ENCODE measurements around the gene PRR5L.

PRR5L gene

DNA sequence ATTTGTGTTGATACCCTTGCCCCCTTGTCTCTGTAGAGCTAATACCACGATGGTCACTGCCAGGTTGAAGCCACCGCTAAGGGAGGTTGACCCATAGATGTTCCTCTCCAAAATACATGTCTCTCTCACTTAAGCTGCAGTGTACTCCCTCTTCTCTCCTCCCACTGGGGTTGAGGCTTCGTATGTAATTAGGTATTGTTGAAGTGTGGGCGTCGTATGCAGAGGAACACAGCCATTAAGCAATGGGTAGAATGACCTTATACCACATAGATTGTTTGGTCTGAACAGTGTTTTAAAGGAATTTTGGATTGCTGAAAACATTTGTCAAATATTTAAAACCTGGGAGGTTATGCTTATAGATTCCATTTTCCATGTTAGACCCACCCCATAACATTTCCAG is 142.0 kb downstream of the PRR5L start:
- DNase-seq = no peak

DNA sequence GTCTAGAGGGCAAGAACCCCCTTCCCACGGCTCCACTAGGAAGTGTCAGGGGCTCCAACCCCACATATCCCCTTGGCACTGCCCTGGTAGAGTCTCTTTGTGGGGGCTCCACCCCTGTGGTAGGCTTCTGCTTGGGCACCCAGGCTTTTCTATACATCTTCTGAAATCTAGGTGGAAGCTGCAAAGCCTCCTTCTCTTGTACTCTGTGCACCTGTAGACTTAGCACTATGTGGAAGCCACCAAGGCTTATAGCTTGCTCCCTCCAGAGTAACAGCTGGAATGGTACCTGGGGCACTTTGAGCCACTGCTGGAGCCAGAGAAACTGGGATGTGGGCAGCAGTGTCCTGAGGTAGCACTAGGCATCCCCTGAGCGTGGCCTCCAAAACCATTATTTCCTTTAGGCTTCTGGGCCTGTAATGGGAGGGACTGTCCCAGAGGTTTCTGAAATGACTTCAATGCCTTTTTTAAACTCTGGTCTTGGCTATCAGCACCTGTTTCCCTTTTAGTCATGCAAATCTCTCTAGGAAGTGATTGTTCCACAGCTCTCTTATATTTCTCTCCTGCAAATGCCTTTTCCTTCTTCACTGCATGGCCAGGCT is 145.6 kb downstream of the PRR5L start:
- DNase-seq = no peak

DNA sequence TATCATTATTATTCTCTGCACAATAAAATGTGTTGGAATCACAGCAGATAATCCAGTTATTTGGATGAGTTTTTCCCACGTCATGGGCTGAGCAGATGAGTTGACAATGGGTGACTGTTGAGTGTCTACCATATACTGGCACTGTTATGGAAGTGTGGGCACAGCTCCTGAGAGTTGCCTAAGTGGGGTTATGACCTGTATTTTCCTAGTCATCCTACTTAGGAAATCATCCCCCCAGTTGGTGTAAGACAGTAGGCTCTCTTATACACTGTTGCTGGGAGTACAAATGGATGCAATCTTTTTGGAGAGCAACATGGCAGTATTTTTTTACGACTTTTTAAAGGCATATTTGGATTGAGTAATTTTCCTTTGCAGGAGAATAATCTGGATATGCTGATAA is 147.6 kb downstream of the PRR5L start:
- no peak for DNase-seq

DNA sequence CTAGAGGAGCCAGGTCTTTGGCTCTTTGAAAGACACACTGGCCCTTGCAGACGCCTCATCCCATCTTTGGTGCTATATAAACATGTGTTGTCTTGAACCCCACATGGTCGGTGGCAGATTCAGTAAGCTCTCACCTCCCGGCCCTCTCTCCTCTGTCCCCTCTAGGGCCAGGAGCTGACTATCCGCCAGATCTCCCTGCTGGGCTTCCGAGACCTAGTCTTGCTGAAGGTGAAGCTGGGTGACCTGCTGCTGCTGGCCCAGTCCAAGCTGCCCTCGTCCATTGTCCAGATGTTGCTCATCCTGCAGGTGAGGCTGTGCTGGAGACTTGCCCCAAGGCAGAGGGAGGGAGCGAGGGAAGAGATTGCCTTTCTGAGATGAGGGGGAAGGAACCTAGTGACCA is 150.0 kb downstream of the PRR5L start:
- no peak for DNase-seq

DNA sequence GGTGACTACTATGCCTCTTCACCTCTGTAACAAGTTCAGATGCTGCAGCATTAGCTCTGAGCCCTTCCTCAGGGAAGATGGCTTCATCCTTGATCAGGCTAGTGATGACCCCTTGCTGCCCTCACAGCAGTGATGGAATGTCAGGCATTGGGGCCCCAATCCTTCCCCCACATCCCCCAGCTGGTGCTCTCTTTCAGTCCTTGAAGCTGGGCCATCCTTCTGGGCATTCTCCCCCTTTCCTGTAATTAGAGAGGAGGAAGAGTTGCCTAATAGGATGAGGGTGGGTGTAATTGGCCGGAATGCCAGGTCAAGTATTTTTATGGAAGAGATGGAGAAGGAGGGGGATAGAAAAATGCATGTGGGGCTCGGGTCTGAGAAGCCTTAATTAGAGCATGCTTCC is 151.4 kb downstream of the PRR5L start:
- no peak for DNase-seq

DNA sequence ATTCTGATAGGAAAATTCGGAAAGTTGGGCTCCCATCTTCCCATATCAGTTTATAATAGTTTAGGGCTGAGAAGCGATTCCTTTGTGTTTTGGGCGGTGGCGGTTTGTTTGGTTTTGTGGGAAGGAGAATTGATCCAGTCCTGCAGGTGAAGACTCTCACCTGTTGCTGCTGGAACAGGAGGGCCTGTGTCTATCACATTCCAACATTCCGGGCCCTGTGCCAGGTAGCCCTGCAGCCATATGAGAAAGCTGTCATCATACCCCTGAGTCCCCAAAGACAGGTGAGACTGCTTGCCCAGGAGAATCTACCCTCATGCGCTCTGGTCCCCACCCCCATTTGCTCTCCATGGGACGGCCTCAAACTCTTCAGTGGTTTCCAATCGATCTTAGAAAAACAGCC is 151.9 kb downstream of the PRR5L start:
- DNase-seq = no peak

DNA sequence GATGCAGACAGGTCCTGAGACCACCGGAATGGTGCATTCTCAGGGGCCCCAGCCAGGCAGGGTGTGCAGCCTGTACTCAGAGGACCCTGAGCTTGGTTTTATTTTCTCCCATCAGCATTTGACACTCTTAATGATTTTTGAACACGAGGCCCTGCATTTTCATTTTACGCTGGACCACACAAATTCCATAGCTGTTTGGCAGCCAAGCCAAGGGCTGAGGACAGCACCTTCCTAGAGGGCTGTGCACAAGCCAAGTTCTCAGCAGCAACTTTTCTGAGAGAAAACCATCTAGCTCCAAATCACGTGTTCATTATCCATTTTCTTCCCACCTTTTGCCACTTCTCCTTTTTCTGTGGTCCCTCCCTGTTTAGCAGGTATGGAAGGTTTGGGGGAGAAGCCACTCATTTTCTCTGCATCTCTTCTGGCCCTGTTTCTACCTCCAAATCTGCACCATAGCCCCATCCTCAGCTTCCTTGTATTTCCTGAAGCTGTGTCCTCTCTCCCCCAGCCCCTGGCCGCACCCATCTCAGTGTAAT is 153.5 kb downstream of the PRR5L start:
- no peak for DNase-seq

DNA sequence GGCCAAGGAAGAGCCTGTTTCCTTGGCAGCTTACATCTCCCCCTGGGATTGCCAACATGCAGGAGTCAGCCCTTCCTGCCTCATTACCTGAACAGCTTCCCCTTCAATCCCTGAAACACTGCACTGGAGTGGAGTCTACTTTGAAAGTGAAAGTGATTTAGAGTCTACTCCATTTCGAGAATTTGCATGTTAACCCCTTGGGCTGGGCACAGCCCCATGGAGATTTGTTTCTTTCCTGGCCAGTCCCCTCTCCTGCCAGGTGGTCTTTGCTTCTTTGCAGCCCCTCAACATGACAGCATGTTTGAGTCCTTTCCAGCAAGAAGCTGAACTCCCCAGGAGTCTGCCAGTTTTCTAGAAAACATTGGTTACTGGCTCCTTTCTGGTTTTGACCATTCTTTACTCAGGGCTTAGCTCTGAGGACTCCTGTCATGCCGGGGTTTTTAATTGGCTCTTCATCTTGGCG is 154.1 kb downstream of the PRR5L start:
- no peak for DNase-seq

DNA sequence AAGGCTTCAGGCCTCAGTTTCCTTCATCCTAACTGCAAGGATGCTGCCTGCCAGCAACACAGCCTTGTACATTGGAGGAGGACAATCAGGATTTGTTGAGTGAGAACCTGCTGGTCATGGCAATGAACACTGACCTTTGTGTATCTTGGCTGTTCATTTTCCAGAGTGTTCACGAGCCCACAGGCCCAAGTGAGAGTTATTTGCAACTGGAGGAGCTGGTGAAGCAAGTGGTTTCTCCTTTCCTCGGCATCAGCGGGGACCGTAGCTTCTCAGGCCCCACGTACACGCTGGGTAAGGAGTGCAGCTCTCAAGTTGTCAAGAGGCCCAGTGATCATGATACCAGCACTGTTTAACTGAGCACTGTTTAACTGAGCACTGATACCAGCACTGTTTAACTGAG is 155.0 kb downstream of the PRR5L start:
- DNase-seq = no peak

DNA sequence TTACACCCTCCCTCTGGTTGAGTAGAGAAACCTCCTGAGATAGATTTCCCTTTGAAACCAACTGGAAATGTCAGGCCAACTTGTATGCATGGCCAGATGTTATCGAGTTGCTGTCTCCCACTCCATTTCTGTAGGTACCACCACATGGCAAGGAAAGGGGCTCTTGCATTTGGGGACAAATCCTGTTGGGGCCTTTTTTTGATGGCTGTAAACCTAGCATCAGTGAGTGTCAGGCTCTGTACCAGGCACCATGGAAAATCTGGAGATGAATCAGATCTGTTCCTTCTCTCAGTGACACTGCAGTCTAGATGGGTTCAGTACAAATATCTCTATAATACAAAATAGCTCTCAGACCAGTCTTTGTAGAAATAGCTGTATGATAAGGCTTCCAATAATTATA is 155.6 kb downstream of the PRR5L start:
- DNase-seq = no peak

DNA sequence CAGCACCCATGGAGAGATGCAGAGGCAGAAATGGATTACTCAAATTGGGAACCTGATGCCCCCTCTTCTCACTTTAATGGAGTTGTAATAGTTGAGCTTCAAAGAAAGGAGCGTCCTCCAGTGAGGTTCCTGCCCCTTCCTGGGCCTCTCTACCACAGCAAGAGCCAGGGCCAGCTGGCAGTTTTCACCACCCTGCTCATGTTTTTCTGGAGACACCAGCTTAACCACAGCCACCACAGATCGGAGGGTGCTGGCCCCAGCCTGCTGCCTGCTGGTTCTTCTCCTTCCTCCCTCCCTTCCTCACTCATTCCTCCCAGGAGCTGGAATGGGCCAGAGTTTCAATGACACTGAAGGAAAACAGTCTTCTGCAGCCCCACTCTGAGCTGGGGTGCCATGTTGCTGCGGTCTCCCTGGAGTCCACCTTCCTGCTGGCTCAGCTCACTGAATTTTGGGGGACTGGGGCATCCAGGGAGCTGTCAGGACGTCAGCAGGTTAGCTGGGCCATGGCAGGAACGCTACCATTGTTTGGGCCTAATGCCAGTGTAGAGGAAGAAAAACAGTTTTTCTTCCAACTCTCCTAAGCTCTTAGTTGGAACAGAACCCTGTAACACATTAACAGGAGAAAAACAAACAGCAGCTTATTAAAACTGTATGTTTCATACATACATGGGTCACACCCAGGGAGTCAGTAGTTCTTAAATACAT is 156.3 kb downstream of the PRR5L start:
- DNase-seq = no peak

DNA sequence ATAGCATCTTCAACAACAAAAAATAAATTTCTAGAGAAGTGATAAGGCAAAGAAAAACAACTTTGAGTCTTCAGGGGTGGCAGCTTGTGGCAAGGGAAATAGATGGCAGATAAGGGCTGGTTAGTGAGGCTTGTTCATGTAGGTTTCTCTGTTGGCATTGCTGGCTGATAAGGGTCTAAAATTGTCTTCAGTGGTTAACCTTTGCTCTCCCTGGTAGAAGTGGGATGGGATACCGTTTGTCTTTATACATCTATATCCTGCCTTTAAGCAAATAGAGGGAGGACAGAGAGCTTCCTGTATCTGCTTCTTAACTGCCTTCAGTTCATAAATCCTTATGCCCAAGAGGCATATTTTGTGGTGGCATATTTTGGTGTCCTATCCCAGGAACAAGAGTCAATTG is 156.9 kb downstream of the PRR5L start:
- no peak for DNase-seq

DNA sequence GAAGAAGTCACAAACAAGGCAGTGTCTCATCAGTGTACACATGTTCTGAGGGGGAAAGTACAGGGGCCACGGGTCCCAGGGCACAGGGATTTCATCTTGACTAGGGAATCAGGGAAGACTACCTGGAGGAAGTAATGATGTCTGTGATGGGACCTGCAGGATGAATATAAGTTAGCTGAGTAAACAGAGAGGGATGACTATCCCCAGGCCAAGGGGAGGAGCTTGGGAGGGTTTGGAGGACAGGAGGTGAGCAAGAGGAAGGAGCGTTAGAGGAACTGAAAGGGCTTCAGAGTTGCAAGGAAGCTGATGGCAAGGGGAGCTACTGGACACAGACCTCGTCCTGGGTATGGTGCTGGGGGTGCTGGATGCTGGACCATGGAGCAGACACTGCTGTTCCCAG is 157.6 kb downstream of the PRR5L start:
- no peak for DNase-seq

DNA sequence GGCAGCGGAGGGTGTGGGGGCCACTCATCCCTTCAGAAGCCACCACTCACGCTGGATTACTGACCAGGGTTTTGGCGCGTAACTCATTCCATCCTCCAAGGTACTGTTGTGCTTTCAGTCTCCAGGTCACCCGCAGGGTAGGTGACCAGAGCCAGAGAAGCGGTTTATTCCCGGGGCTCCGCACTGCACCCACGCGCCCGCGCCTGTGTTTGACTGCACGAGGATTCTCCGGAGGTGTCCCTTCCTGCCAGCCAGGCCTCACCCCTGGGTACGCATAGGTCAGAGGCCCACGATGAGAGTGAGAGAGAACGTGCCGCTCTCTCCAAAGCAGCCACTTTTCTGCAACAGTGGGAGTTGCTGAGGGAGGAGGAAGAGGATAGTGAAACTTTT is 158.5 kb downstream of the PRR5L start:
- DNase-seq = no peak

DNA sequence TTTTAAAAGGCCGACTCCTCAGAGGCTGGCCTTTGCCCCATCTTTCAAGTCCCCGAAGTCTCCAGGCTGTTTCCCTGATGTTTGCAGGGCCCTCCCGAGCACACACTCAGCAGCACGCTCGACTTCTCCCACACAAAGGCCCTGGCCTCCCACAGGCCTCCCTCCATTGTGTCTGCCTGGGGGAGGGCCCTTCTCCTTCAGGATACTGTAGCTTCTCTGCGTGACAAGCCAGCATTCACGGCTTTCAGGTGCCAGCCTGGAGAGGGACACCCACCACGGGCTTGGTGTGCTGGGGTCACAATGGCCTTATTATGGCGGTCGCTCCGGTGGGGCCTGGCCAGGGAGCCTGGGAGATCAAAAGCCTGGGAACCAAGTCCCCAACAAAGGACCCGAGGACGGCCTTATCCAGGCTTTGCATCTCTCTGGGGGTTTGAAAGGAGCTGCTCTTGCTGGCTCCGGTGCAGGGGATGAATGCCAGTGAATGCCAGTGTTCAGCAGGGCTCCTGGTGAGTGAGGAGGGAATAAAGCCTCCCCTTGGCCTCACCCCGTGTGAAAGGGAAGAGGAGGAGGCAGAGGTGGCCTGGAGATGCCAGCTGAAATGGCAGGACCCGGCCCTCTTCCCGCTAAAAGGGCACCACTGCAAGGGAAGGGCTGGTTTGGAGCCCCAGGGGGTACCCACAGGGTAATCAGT is 159.0 kb downstream of the PRR5L start:
- DNase-seq = no peak

DNA sequence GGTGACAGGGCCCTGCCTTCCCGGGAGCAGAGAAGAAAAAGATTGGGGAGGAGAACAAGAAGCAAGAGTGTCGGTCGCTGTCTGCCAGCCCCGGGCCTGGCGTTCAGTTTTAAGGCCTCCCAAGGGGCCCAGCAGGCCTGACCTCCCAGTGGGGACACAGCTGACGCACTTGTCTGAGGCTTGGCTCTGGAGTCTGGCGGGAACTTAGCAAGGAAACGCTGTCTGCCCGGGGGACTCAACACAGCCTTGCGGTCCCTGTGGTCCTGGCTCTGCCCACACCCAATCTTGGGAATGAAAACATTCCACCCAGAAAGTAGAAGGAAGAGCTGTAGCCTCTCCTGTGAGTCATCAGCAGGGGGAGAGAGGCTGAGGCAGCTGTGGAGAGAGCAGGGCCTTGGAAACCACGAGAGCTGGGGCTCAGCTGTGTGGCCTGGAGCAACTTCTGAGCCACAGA is 159.6 kb downstream of the PRR5L start:
- DNase-seq = no peak

DNA sequence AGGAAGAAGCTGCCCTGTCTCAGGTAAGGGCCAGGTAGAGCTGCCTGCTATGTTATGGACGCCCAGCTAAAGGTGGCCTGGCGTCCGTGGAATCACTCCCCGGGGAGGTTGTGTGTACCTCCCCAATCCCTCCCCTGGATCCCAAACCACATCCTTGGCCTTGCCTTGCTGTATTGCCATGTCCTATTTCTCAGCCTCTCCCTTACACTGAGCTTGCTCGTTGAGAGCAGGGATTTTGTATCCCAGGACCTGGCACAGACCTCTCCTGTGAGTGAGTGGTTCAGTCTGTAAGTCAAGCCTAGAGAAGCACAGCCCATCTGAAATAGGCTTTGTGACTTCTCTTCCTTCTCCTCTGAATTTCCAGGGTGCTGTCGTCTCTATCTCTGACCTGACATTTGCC is 160.1 kb downstream of the PRR5L start:
- no peak for DNase-seq

DNA sequence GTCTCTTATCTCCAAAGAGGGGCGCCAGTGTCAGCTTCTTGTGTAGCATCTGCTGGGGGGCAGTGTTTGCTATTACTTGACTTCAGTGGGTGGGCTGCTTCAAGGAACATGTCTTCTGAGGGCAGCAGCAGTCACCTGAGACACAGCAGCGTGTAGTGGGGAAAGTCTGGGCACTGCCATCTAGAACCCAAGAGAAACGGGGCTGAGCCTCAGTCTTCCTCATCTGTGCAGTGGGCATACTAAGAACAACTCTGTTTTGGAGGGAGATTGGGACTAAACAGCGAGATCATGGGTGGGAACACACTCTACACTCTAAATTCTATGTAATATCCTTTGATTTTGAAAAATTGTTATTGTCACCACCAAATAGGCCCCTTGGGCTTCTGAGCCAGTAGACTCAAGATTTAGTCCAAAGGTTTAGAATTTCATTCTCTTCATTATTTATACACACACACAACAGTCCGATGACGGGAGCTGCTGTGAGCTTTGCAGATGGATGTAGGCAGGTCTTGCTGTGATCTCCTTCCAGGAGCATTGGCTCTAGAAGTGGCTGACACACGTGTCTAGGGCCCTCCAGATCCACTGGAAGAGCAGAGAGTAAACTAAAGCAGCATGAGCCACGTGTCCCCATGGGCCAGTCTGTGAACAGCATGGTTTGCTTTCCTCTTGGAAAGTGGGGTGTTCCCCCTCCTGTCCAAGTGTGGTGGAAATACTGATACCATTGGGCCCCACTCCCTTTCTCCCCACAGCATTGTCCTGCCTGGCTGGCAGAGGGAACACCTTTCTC is 162.2 kb downstream of the PRR5L start:
- no peak for DNase-seq

DNA sequence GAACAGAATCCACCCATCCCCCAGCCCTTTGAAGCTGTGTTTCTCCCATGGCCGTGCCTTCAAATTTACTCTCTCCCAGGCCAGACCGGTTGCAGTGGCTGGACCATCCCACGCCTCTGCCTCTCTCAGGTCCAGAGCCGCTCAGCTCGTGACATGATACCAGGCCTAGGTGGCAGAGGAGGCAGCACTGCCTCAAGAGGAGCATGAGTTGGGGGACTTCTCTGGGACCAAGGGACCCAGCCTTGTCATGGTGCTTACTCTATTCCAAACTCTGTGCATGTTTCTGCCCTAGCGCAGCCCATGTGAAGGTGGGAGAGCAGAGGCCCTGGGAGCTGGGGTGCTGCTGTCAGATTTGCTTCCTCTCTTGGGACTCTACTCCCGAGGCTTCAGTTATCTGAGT is 163.0 kb downstream of the PRR5L start:
- no peak for DNase-seq

DNA sequence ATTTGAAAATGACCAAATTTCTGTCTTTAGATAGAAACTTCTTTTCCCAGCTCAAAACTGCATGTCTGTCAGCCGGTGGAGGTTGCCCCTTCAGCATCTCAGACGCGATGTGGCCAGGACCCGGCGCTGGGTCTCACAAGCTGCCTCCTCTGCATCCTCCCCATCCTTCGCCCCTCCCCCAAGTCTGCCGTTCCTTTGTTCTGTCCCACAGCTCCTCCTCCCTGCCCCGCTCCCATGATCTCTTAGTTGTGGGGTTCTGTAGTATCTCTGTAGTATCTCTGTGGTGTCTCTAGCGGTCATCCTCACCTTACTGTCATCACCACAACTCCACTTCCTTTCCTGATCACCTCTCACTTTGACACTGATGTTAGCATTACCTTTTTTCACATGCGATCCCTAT is 164.1 kb downstream of the PRR5L start:
- no peak for DNase-seq

DNA sequence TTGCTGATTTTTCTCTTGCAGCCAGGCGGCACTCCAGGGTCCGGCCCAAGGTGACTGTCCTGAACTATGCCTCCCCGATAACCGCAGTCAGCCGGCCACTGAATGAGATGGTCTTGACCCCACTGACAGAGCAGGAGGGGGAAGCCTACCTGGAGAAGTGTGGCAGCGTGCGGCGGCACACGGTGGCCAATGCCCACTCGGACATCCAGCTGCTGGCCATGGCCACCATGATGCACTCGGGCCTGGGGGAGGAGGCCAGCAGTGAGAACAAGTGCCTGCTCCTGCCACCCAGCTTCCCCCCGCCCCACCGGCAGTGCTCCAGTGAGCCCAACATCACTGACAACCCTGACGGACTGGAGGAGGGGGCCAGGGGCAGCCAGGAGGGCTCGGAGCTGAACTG is 166.2 kb downstream of the PRR5L start:
- DNase-seq = no peak

DNA sequence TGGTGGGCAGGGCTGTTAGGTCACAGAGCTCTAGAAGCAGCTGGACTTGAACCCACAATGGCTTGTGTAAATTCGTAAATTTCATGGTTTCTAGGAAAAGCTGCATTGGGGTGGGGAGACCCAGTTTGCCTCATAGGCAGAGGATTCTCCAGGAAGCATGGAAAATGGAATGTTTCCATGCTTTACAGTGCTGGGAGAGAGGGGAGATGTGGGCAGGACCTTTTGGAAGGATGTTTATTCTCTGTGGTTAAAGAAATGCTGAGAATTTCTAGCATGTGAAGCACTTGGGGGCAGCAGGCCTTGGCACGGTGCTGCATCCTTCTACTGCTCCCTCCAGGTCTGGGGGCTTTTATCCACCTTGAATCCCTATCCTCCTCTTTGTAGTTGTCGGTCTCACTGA is 167.7 kb downstream of the PRR5L start:
- no peak for DNase-seq

DNA sequence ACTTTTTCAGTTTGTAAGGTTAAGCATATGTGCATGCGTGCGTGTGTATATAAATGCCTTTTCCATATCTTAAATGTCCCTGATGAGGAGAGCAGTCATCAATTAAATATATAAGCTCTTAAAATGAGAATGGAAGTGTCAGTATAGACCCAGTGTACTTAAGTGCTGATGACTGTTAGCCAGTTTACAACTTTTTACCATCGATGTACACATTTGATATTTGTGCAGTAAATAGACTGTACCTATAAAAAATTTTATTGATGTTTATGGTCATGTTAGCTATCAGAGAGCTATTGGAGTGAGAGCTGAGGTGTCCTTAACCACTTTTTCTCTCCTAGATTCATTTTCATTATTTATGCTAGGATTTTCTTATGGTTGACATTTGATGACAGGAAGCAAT is 168.6 kb downstream of the PRR5L start:
- DNase-seq = no peak
